Osteoblast (primary cell): Measurements from ENCODE around the gene ATP5MC2. TPM values are rescaled to one million over a fixed set of nuclear protein-coding genes. Genes with fewer than 3 reads are reported as not detected.
A peak's percentile ranks its signal among the peaks of the same experiment; 100 is the strongest.

Source experiments
- DNase-seq: peaks from one replicate; pipeline ENCODE4 v3.0.0; 2011; ENCODE audit warnings: low spot score, mixed read lengths; ENCODE audit not compliant: insufficient read length; ENCODE audit errors: missing footprints
- H2AFZ ChIP-seq: 2 replicates; pipeline ENCODE4 v1.6.0; 2011; ENCODE audit warnings: mild to moderate bottlenecking, low read length
- H3K27ac ChIP-seq: 2 replicates; pipeline ENCODE4 v1.5.1; 2011; ENCODE audit warnings: mild to moderate bottlenecking, low read depth, low read length, moderate library complexity
- H3K27me3 ChIP-seq: 2 replicates; pipeline ENCODE4 v1.6.0; 2012; ENCODE audit warnings: mild to moderate bottlenecking, control low read depth, inconsistent platforms, low read length, moderate library complexity; ENCODE audit not compliant: insufficient read depth
- H3K36me3 ChIP-seq: 2 replicates; pipeline ENCODE4 v1.5.1; 2011; ENCODE audit warnings: mild to moderate bottlenecking, low read length, control low read depth, moderate library complexity; ENCODE audit not compliant: insufficient read depth
- H3K4me1 ChIP-seq: 2 replicates; pipeline ENCODE4 v1.5.1; 2011; ENCODE audit warnings: mild to moderate bottlenecking, low read length, control low read depth, moderate library complexity; ENCODE audit not compliant: insufficient read depth
- H3K4me2 ChIP-seq: 2 replicates; pipeline ENCODE4 v1.6.0; 2011; ENCODE audit warnings: mild to moderate bottlenecking, low read length; ENCODE audit not compliant: insufficient read depth
- H3K4me3 ChIP-seq: fragments of 200-600 bp; sonication (generic); 3 replicates; pipeline ENCODE4 v1.5.1; 2012; ENCODE audit warnings: mild to moderate bottlenecking, low read length, inconsistent platforms; ENCODE audit not compliant: insufficient read depth
- H3K79me2 ChIP-seq: 2 replicates; pipeline ENCODE4 v1.6.0; 2012; ENCODE audit warnings: mild to moderate bottlenecking, low read length, control low read depth, inconsistent platforms; ENCODE audit not compliant: insufficient read depth
- H3K9me3 ChIP-seq: 2 replicates; pipeline ENCODE4 v1.5.1; 2011; ENCODE audit warnings: low read depth, low read length, control low read depth
- H4K20me1 ChIP-seq: 2 replicates; pipeline ENCODE4 v1.6.0; 2012; ENCODE audit warnings: mild to moderate bottlenecking, low read length, control low read depth; ENCODE audit not compliant: insufficient read depth
- CTCF ChIP-seq: IDR thresholded peaks from 2 replicates; pipeline ENCODE4 v1.5.1; 2011; ENCODE audit warnings: mild to moderate bottlenecking, low read depth, low read length, moderate library complexity; ENCODE audit errors: extremely low read depth
- total RNA-seq: library from RNA; depleted of rRNA; stranded (reverse); fragments of >200 nt; gene quantifications from 2 replicates; pipeline ENCODE4 v1.2.3, GENCODE V29; 2012

The ATP5MC2 gene
- total RNA-seq, 1 donor, result 95.9 TPM

DNA sequence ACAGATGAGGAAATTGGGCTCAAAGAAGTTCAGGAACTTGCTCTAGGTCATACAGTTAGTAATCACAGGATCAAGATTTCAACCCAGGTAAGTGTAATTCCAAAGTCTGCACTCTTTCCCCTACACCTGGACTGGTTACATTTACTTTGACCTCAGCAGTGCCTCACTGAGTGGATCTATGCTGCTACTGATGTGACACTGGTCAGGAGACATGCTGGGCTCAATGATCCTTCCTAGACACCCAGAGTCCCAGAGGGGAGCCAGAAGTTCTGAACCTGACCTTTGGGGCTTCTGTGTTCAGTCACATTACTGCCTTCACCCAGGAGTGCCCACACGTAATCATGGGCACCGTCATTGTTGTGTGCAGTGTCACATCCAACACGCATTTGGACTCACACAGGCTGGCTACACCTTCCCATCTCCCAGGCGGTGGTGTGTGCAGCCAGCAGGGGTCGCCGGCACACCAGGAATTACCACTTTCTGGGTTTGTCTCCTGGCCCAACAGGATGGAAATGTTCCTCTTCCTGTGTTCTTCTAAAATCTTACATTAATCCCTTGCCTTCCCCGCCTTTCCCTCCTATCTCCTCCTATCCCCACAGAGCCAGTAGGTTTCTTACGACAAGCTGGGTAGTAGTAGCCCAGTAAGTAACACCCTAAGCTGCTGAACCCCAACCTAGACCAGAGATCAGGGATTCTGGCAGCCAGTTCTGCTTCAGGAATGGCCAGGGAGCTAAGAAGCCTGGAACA lies 25.8 kb upstream of the ATP5MC2 start:
- Histone ChIP-seq H3K27me3 (peaks cover 44% of the 10 kb centered on the region), H3K4me2 (no peak overlapping the region), H3K79me2 (no peaks in the 10 kb centered on the region), H3K4me3 (no peak overlapping the region), H3K27ac (no peak overlapping the region), H3K4me1 (peaks cover 4% of the 10 kb centered on the region), H4K20me1 (no peaks in the 10 kb centered on the region), H3K9me3 (no peaks in the 10 kb centered on the region), H2AFZ (peak overlapping the region; percentile 77), H3K36me3 (no peaks in the 10 kb centered on the region)
- TF ChIP-seq CTCF, result peak; percentile 98
- peak; percentile 96 for DNase-seq

DNA sequence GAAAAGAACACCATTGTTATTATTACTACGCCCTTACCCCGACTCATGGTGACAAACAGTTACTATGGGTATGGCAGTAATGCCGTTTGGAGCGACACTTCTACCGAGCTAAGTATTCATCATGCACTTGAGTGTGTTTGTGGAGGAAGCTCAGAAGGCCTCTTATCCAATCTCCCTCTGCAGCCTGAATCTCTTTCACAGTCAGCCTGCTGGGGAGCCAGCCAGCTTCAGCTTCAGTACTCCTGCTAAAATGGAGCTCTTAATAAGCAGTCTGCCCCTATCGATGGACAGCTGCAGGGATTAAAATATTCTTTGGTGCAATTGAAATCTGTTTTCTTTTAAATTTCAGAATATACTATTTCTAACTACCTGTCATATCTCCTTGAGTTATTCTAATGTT lies 24.7 kb upstream of the ATP5MC2 start:
- Histone ChIP-seq H3K9me3 (no peaks in the 10 kb centered on the region), H4K20me1 (no peaks in the 10 kb centered on the region), H2AFZ (no peak overlapping the region), H3K4me2 (no peak overlapping the region), H3K79me2 (no peaks in the 10 kb centered on the region), H3K4me1 (peaks cover 14% of the 10 kb centered on the region), H3K4me3 (no peak overlapping the region), H3K36me3 (no peaks in the 10 kb centered on the region), H3K27ac (no peak overlapping the region), H3K27me3 (peaks cover 46% of the 10 kb centered on the region)
- DNase-seq, result no peak
- TF ChIP-seq CTCF, result no peak

DNA sequence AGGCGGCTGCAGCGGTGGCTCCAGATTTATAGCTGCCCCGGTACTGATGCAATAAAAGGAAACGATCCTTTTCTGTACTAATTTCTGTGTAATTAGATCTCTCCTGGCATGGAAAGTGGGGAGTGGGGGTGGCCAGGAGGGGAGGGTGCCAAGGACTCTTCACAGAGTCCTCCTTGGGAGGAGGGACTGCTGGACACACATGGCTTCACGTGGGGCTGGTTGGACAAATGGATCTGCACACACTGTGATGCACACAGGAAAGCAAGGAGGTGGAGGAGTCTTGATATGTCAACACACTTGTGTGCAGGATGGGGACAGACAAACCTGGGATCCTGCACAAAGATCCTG lies 23.8 kb upstream of the ATP5MC2 start:
- H3K4me2 ChIP-seq, result no peak overlapping the region
- no peak overlapping the region for H3K27ac ChIP-seq
- no peaks in the 10 kb centered on the region for H3K9me3 ChIP-seq
- H2AFZ ChIP-seq, result no peak overlapping the region
- no peaks in the 10 kb centered on the region for H4K20me1 ChIP-seq
- H3K79me2 ChIP-seq, result no peaks in the 10 kb centered on the region
- H3K4me1 ChIP-seq, result peaks cover 14% of the 10 kb centered on the region
- H3K4me3 ChIP-seq, result no peak overlapping the region
- TF ChIP-seq CTCF, result no peak
- H3K36me3 ChIP-seq, result no peaks in the 10 kb centered on the region
- no peak for DNase-seq
- H3K27me3 ChIP-seq, result peaks cover 50% of the 10 kb centered on the region

GRCh38 chr12:53698948-53699677 lies 23.2 kb upstream of the ATP5MC2 start:
- Histone ChIP-seq H3K4me2 (no peak overlapping the region), H3K79me2 (no peaks in the 10 kb centered on the region), H3K27me3 (peaks cover 52% of the 10 kb centered on the region), H3K4me3 (no peak overlapping the region), H3K4me1 (peaks cover 13% of the 10 kb centered on the region), H3K36me3 (no peaks in the 10 kb centered on the region), H2AFZ (no peak overlapping the region), H3K9me3 (no peaks in the 10 kb centered on the region), H4K20me1 (no peaks in the 10 kb centered on the region), H3K27ac (no peak overlapping the region)
- TF ChIP-seq CTCF, result no peak
- no peak for DNase-seq
